Right lobe of liver (tissue), 4 donors: ENCODE measurements around the gene IPO13.

Experiments used
- POLR2A ChIP-seq: fragments of 450-650 bp; IDR thresholded peaks from one replicate; pipeline ENCODE4 v1.6.1; 2017; ENCODE audit warnings: antibody characterized with exemption, mild to moderate bottlenecking
- TF ChIP-seq, protein P1 (sequence below), 4 donors: fragments of 200-600 bp in 3 of 4; fragments of 450-650 bp in 1 of 4; IDR thresholded peaks; one replicate each; pipeline versions ENCODE4 v1.5.1 to v1.8.0; 2016 to 2022; ENCODE audit warnings: antibody characterized with exemption in 4 of 4, mild to moderate bottlenecking in 2 of 4
- donor health status: DM: no; HTN: no; CAD: no.
- donor health status: DM: no; HTN: no; CAD: no.
- donor health status: DM: no; HTN: yes; CAD: no.

DNA sequence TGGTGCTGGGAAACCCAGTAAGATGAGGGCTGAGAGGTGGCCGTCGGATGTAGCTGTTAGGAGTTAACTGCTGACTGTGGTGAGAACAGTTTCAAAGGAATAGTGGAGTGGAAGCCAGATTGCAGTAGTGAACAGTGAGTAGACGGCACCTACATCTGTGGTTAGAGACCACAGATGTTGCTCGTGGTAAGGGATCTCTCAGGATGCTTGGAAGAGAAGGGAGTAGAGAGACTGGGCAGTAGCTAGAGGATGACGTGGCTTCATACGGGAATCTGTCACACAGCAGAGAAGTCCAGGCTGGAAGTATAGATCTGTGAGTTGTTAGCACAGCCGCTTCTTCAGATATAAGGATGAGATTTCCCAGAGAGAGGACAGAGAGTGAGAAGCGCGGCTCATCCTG, 20.9 kb upstream of the IPO13 start:
- TF ChIP-seq, protein P1, sequence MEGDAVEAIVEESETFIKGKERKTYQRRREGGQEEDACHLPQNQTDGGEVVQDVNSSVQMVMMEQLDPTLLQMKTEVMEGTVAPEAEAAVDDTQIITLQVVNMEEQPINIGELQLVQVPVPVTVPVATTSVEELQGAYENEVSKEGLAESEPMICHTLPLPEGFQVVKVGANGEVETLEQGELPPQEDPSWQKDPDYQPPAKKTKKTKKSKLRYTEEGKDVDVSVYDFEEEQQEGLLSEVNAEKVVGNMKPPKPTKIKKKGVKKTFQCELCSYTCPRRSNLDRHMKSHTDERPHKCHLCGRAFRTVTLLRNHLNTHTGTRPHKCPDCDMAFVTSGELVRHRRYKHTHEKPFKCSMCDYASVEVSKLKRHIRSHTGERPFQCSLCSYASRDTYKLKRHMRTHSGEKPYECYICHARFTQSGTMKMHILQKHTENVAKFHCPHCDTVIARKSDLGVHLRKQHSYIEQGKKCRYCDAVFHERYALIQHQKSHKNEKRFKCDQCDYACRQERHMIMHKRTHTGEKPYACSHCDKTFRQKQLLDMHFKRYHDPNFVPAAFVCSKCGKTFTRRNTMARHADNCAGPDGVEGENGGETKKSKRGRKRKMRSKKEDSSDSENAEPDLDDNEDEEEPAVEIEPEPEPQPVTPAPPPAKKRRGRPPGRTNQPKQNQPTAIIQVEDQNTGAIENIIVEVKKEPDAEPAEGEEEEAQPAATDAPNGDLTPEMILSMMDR (IDR thresholded peaks at IDR 0.05), result no peak
- TF ChIP-seq POLR2A, result no peak
